DLD1 (cell line): ENCODE results near the gene PAGE1.
"Not testable (repeated sequence)": the region's sequence is repeated elsewhere in the genome, so short reads cannot be mapped to it uniquely, and the experiment has no call there.

Source experiments
- in situ Hi-C: cut with HindIII; loops from 2 replicates; pipeline ENCODE4 v1.10.0; 2017; ENCODE audit warnings: low sequenced_read_pairs

PAGE1 gene

GRCh38 chrX:49695276-49696180, at the start of gene PAGE1:
Gene PAGE1 (minus strand): TSS chrX:49695984. CDS start chrX:49694770, 1,214 bp downstream.
- in situ Hi-C loops = no loop called here

GRCh38 chrX:49741501-49741900, 45.7 kb upstream of the PAGE1 start:
- in situ Hi-C loops = not testable (repeated sequence)

GRCh38 chrX:49727847-49728246, 32.1 kb upstream of the PAGE1 start:
- in situ Hi-C loops = no loop called here

GRCh38 chrX:49726966-49727365, 31.2 kb upstream of the PAGE1 start:
- in situ Hi-C loops = no loop called here

GRCh38 chrX:49725923-49726904, 30.4 kb upstream of the PAGE1 start:
- in situ Hi-C loops = no loop called here

- in situ Hi-C loops = no loop called here
Measured at GRCh38 chrX:49725401-49725800, 29.6 kb upstream of the PAGE1 start.

- in situ Hi-C loops = not testable (repeated sequence)
Measured at GRCh38 chrX:49720106-49720505, 24.3 kb upstream of the PAGE1 start.

- in situ Hi-C loops = no loop called here
Measured at GRCh38 chrX:49712577-49712976, 16.8 kb upstream of the PAGE1 start.

- in situ Hi-C loops = no loop called here
Measured at GRCh38 chrX:49710744-49711319, 15.0 kb upstream of the PAGE1 start.

- in situ Hi-C loops = no loop called here
Measured at GRCh38 chrX:49704691-49705404, 9.1 kb upstream of the PAGE1 start.

GRCh38 chrX:49701933-49702332, 6.1 kb upstream of the PAGE1 start:
- in situ Hi-C loops = no loop called here

GRCh38 chrX:49701323-49701722, 5.5 kb upstream of the PAGE1 start:
- in situ Hi-C loops = no loop called here

GRCh38 chrX:49675075-49675719, 20.6 kb downstream of the PAGE1 start:
- in situ Hi-C loops = no loop called here

- in situ Hi-C loops = no loop called here
Measured at GRCh38 chrX:49673394-49673793, 22.4 kb downstream of the PAGE1 start.

GRCh38 chrX:49664824-49665223, 31.0 kb downstream of the PAGE1 start:
- in situ Hi-C loops = no loop called here

GRCh38 chrX:49661881-49662280, 33.9 kb downstream of the PAGE1 start:
- in situ Hi-C loops = no loop called here

GRCh38 chrX:49659771-49660170, 36.0 kb downstream of the PAGE1 start:
- in situ Hi-C loops = no loop called here

GRCh38 chrX:49656533-49656932, 39.3 kb downstream of the PAGE1 start:
- in situ Hi-C loops = no loop called here

GRCh38 chrX:49644991-49645637, 50.7 kb downstream of the PAGE1 start:
- in situ Hi-C loops = no loop called here
